HG03060 (cell line): ENCODE measurements around the gene C14orf132.
"Not testable (repeated sequence)": the region's sequence is repeated elsewhere in the genome, so short reads cannot be mapped to it uniquely, and the experiment has no call there.

Experiments
- ATAC-seq: cut with Tn5 transposase; IDR thresholded peaks from one replicate; pipeline ENCODE4 v1.9.1; 2021; ENCODE audit warnings: low read depth, moderate number of reproducible peaks; ENCODE audit not compliant: unreplicated experiment

Gene C14orf132

DNA sequence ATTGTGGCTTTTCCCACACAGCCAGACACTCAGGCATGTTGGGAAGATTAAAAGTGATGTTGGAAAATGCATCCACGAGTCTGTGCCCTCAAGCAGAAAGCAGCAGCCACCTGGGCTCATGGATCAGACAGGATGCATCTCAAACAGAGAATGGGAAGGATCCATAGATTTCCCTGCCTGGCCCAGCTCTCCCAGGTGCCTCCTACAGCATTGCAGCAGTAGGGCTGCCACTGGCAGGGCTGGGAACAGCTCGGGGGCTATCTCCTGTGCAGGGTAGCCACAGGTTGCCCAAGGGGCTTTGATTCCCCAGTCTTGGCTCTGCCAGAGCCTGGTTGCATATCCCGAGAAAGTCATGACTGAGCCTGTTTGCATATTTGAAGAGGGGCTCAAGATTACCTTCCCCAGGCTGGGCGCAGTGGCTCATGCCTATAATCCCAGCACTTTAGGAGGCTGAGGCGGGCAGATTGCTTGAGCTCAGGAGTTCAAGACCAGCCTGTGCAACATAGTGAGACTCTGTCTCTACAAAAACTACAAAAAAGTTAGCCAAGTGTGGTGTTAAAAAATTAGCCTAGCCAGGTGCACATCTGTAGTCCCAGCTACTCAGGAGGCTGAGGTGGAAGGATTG lies 19.5 kb downstream of the C14orf132 start:
- no peak for ATAC-seq

DNA sequence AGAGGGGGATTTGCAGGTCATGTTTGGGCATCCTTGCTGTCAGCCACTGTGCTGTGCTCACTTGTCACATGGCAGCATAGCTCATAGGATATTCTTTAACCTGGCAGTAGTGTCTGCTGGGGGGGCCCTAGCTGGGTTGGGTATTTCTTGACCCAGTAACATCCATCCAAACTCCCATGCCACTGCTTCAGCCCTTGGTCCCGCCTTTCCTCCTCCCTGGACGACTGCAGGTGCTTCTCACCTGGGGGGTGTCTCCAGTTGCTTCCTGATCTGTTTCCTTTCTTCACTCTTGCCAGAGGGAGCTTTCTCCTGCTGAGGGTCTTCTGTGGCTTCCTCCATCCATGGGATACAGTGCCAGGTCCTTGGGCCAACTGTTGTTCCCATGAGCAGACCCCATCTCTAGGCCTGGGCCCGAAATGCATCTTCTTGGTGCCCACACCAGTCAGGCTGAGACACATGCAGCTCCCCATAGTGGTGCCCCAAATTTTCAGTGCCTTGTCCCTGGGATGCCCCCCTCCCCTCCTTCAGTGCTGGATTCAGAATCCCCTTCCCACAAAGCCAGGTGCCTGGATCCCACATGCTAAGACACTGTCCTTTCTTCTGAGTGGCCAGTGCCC lies 20.5 kb downstream of the C14orf132 start:
- no peak for ATAC-seq

DNA sequence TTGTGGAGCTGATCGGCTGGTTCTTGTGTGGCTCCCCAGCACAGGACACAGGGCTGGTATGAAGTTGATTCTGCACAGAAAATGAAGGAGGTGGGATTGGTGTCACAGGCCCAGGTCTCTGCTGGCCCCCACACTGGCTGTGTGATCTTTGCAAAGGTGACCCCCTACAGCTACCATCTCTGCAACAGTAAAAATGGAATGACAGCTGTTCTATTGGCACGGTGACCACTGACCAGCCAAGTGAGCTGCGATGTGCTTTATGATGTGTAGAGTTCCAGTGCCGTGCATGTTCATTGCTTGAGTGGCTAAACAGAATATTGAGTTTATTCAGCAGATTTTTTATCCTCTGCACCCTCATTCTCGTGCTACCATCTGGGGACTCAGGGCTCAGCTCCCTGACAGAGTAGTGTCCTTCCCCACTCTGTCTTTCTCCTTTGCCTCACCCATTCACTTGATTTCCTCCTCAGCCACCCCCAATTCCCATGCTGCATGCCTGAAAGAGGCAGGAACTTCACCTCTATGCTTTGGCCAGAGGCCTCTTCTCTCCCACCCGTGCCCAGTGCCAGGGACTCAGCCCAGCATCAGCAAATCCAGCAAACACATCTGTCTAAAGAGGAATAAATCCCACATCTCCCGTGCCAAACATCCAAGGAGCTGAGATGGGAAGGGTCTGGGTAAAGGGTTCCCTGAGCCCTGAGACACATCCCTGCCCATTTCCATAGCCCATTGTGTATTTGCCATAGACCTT lies 21.2 kb downstream of the C14orf132 start:
- no peak for ATAC-seq

DNA sequence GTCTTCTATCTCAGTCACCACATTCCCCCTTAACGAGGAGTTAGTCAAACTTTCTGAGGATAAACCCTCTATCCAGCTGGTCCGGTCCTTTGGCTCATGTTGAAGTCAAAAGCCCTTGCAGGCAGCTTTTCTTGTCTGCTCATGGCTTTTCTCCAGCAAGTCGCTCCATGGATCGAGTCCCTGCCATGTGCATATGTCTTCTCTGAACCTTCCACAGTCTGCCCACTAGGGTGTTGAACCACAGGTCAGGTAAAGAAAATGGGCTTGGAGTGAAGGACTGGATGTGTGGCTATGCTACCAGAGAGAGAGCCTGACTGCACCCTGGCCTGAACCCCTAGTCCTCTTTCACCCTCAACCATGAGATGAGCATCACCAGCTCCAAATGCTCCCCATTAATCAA lies 22.8 kb downstream of the C14orf132 start:
- no peak for ATAC-seq

GRCh38 chr14:96062506-96062905 lies 23.3 kb downstream of the C14orf132 start:
- ATAC-seq, result no peak

DNA sequence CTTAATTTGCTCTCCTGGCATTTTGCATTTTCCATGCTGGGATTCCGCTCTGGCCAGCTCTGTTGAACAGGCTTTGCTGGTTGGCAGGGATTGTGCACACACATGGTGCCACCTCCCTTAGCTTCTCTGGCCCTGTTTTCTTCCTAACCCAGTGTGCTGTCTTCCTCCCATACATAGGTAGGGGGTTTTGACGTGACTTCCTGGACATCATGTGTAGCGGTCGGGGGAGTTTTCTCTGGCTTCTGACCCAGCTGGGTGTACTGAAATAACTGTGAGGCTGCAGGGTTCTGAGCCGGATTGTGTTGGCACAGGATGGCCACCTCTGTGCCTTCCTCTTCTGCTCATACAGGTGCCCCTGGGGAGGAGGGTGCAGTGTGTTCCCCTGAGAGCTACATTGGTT lies 25.7 kb downstream of the C14orf132 start:
- no peak for ATAC-seq

DNA sequence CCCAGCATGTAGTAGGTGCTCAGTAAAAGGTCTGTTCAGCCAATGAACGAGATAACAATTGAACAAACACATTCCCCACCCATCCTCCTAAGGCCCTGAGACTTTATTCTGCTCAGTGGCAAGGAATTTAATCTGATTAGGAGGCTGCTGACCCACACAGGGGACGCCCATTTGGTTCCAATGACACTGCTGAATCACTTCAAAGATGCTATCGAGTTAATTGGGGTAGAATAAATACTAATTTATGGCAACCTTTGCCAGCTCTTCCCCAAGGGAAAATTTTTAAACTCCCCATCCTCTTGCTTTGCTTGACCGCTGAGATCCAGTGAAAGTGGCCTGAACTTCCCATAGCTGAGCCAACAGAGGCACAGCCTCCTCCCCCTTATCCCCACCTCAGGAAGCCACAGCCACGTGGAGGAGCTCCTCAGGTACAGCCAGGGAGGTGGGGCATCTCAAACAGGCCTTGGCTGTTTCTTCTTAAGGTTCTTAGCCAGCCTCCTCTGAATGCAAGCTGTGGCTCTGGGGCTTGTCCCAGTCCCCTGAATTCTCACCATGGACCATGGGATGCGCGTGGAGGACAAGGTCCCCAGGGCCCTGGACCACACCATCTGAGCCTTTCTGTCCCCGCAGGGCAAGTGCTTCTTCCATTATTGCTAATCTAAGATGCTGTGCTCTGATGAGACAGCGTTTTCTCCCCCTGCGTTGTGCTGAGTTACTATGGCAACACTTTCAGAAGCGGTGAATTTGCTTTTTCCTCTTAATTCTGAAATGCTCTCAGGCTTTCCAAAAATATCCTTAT lies 26.7 kb downstream of the C14orf132 start:
- no peak for ATAC-seq

DNA sequence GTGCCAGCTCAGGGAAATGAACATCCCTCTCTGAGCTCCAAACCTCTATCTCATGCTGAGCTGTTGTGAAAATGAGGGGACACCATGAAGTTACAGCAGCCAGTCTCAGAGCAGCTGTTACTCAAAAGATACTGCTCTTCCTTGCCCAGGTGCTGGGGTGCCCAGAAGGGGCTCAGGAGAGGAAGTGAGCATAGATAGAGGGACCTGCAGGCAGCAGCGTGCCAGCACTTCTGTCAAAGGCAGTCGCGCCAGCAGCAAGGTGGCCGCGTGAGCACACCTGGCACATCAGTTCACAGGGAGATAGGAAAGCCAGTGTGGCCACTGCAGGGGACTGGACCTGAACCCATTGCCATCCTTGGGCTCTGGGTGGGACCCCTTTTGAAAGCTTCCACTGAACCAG lies 27.8 kb downstream of the C14orf132 start:
- ATAC-seq, result no peak

DNA sequence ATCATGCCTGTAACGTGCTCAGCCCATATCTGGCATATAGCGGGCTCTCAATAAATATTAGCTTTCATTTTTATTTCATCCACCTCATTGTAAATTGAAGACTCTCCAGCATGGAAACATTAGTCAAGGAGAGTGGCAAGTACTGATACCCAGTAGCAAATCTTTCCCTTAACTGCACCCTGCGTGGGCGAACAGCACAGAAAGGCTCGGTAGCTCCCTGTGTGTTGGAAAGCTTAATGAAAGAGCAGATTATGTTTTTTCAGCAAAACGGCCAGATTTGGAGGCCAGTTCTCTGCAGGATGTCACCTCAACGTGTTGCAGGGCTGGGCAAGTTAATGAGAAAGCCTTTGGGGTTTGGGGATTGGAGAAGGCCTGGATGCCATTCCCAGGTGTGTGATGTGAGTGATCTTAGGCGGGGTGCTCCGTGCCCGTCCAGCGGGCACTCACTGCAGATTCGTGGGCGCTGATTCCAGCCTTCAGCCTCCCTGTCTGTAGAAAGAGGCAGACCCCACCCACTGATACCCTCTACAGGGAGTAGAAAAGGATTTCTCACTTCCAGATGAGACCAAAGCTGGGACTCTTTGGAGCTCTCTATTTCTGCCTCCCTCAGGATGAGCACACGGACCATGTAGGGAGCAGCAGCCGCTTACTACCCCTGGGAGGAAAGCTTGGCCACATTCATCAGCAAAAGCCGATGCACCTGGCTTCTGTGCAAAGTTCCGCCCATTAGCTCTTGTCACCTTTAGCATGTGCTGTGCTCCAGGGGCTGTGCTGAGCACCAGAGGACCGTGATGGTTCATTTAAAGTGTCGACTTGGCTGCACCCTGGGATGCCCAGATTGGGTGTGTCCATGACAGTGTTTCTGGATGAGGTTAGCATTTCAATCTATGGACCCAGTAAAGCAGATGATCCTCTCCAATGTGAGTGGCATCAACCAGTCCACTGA lies 29.1 kb downstream of the C14orf132 start:
- no peak for ATAC-seq

- no peak for ATAC-seq
These were observed 30.3 kb downstream of the C14orf132 start for GRCh38 chr14:96069421-96069820.

DNA sequence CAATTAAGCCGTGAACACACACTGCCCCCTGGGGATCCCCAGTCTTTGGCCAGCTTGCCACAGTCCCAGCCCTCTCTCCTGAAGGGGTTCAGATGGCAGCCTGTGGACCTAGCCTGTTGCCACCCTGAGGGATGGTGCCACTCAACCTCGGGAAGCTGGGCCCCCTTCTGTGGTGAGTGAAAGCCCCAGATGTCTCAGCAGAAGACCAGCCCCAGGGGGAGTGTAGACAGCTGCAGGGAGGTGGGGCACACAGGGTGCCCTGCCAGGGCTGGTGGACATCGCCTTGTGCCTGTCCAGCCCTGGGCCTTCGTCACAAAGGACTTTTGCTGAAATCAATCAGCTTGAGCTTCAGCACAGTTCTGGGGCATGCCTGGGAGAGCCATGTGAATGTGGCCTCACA lies 32.4 kb downstream of the C14orf132 start:
- ATAC-seq, result no peak

- no peak for ATAC-seq
These were observed 32.9 kb downstream of the C14orf132 start for GRCh38 chr14:96072076-96072475.

DNA sequence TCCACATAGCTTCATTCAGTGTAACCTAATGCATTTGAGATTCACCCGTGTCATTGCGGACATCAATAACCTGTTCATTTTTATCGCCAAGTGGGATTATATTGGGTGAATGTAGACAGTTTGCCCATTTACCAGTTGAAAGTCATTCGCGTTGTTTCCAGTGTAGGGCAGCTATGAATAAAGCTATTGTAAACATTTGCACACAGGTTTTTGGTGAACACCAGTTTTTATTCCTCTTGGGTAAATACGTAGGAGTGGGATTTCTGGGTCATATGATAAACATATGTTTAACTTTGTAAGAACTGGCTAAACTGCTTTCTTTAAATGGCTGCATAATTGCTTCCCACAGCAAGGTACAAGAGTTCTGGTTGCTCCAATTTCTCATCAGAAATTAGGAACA lies 33.6 kb downstream of the C14orf132 start:
- no peak for ATAC-seq

GRCh38 chr14:96073260-96074039 lies 34.3 kb downstream of the C14orf132 start:
- ATAC-seq, result not testable (repeated sequence)

DNA sequence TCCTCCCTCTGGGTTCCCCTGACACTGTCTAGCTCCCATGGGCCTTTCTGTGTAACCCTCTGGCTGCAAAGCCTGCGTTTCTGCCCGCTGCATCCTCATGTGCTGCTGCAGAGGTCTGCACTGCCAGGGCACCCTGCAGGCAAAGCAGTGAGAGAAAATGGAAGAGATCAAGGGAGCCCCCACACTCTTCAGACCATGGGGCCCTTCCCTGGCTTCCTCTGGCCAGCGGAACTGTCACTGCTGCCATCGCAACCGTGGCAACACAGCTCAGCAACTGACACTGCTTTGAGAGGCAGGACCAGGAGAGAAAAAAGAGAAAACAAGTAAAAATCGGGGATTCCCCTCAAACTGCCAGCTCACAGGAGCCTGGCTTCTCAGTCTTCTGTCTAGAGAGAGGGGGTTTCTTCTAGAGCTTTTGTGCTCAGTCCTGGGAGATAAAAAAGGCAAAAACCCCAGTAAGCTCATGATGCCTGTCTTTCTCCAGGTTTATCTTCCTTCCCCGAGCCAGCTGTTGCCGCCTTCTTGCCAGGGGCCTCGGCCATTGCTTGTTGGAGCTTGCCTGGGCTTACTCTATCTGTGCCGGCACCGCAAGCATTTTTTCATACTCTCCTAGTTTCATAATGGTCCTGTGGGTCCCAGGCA lies 38.9 kb downstream of the C14orf132 start:
- no peak for ATAC-seq

DNA sequence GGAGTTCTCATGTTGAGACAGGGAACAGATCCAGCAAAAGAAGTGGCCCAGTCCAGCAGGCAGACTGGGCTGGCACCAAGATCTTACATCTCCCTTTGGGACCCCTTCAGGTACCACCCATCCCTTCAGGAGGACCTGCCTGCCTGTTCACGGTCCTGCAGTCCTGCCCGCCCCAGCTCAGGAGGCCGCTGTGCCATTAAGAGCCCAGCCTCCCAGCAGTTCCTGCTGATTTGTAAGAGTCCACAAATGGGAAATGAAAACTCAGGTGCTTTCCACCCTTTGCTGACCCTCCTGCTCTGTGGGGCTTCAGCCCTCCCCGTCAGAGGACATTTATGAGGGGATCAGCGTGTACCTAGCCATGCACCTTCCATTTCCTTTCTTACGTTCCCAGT lies 39.5 kb downstream of the C14orf132 start:
- no peak for ATAC-seq

- no peak for ATAC-seq
These were observed 39.9 kb downstream of the C14orf132 start for GRCh38 chr14:96079066-96079465.

- ATAC-seq, result no peak
These were observed 41.4 kb downstream of the C14orf132 start for GRCh38 chr14:96080571-96080970.

- no peak for ATAC-seq
These were observed 42.1 kb downstream of the C14orf132 start for GRCh38 chr14:96081224-96081623.
